HepG2 (cell line): Measurements from ENCODE around the gene MAEA. TPM values are rescaled to one million over a fixed set of nuclear protein-coding genes. Genes with fewer than 3 reads are reported as not detected.
A peak's percentile ranks its signal among the peaks of the same experiment; 100 is the strongest.

Experiments used
- ARNT2 ChIP-seq: sonication (generic); formaldehyde crosslinking; IDR thresholded peaks from 2 replicates; pipeline ENCODE4 v1.8.0; 2022; ENCODE audit warnings: mild to moderate bottlenecking, low read depth, missing genetic modification reagents, moderate library complexity
- BRCA1 ChIP-seq: sonication (generic); formaldehyde crosslinking; IDR thresholded peaks from 2 replicates; pipeline ENCODE4 v1.4.0; 2020; ENCODE audit warnings: missing genetic modification reagents
- ELF1 ChIP-seq: sonication (generic); formaldehyde crosslinking; IDR thresholded peaks from 2 replicates; pipeline ENCODE4 v1.4.0; 2020; ENCODE audit warnings: missing genetic modification reagents
- HDAC1 ChIP-seq: sonication (generic); formaldehyde crosslinking; IDR thresholded peaks from 2 replicates; pipeline ENCODE4 v1.5.1; 2020; ENCODE audit warnings: mild to moderate bottlenecking, missing genetic modification reagents
- LCORL ChIP-seq, 2 experiments: fragments of 450-650 bp in 1 of 2; sonication (generic) in 1 of 2; formaldehyde crosslinking in 1 of 2; IDR thresholded peaks; 2 replicates each; pipeline versions ENCODE4 v1.5.0 to v1.6.1; 2017 to 2020; ENCODE audit warnings: antibody characterized with exemption in 1 of 2, missing genetic modification reagents in 1 of 2
- MXD4 ChIP-seq: IDR thresholded peaks from 2 replicates; pipeline ENCODE4 v1.6.1; 2016; ENCODE audit warnings: mild to moderate bottlenecking, missing biosample characterization, missing genetic modification reagents
- POGK ChIP-seq: sonication (generic); formaldehyde crosslinking; conservative IDR thresholded peaks from 2 replicates; pipeline ENCODE4 v1.8.0; 2022; ENCODE audit warnings: mild to moderate bottlenecking, moderate library complexity, missing genetic modification reagents
- RFXAP ChIP-seq: sonication (generic); formaldehyde crosslinking; IDR thresholded peaks from 2 replicates; pipeline ENCODE4 v1.4.0; 2020; ENCODE audit warnings: missing genetic modification reagents, borderline replicate concordance
- SNAPC4 ChIP-seq: sonication (generic); formaldehyde crosslinking; IDR thresholded peaks from 2 replicates; pipeline ENCODE4 v1.4.0; 2020; ENCODE audit warnings: mild to moderate bottlenecking, missing genetic modification reagents
- SOX5 ChIP-seq: IDR thresholded peaks from 2 replicates; pipeline ENCODE4 v1.6.1; 2016; ENCODE audit warnings: borderline replicate concordance
- TFDP2 ChIP-seq: sonication (generic); formaldehyde crosslinking; IDR thresholded peaks from 2 replicates; pipeline ENCODE4 v1.4.0; 2020; ENCODE audit warnings: missing genetic modification reagents
- YEATS4 ChIP-seq: sonication (generic); formaldehyde crosslinking; IDR thresholded peaks from 2 replicates; pipeline ENCODE4 v1.4.0; 2020; ENCODE audit warnings: missing genetic modification reagents, borderline replicate concordance
- ZBTB26 ChIP-seq: IDR thresholded peaks from 2 replicates; pipeline ENCODE4 v1.6.1; 2016; ENCODE audit warnings: missing compliant biosample characterization, missing genetic modification reagents, borderline replicate concordance
- ZMYM3 ChIP-seq: sonication (generic); formaldehyde crosslinking; IDR thresholded peaks from 2 replicates; pipeline ENCODE4 v1.5.1; 2020; ENCODE audit warnings: mild to moderate bottlenecking, missing genetic modification reagents
- ZNF512 ChIP-seq: sonication (generic); formaldehyde crosslinking; IDR thresholded peaks from 2 replicates; pipeline ENCODE4 v1.4.0; 2020; ENCODE audit warnings: mild to moderate bottlenecking, missing genetic modification reagents
- ZNF709 ChIP-seq: sonication (generic); formaldehyde crosslinking; IDR thresholded peaks from 2 replicates; pipeline ENCODE4 v1.5.0; 2020; ENCODE audit warnings: mild to moderate bottlenecking, missing genetic modification reagents
- ZNF747 ChIP-seq: sonication (generic); formaldehyde crosslinking; IDR thresholded peaks from 2 replicates; pipeline ENCODE4 v1.8.1; 2023; ENCODE audit warnings: missing genetic modification reagents, mild to moderate bottlenecking, borderline replicate concordance
- ZNF788 ChIP-seq: sonication (generic); formaldehyde crosslinking; IDR thresholded peaks from 2 replicates; pipeline ENCODE4 v1.5.0; 2020; ENCODE audit warnings: mild to moderate bottlenecking, missing genetic modification reagents, borderline replicate concordance
- polyA plus RNA-seq, 8 experiments: library from polyadenylated mRNA; depleted of rRNA in 3 of 8; stranded (reverse) in 7 of 8; unstranded in 1 of 8; fragments of >200 nt; fragmentation: Illumina TruSeq in 4 of 8; extraction: Trizol in 4 of 8; gene quantifications; 2 replicates each; pipeline versions ENCODE4 v1.2.1 to v1.2.3, GENCODE V29; 2011 to 2016; ENCODE audit warnings: low read depth in 4 of 8, missing spikeins in 1 of 8, mixed read lengths in 1 of 8; ENCODE audit not compliant: insufficient read depth in 1 of 8
- total RNA-seq, 5 experiments: library from RNA; depleted of rRNA; stranded (reverse); fragments of >200 nt; fragmentation: Illumina TruSeq; extraction: Trizol; gene quantifications; 2 replicates each; pipeline ENCODE4 v1.2.3, GENCODE V29; 2016; ENCODE audit warnings: low read depth in 1 of 5

MAEA gene
- total and polyA plus RNA-seq, 2 of the 13 experiments (the other 11 are each of a cell fraction or from before 2014, with no cell fraction given), result 52.0 to 57.1 TPM

- peak; percentile 47; the same call in 1 of the 2 replicates for TF ChIP-seq ARNT2
- TF ChIP-seq ZBTB26 (CRISPR knock-in tag), result no peak
- peak; percentile 78 for TF ChIP-seq TFDP2 (CRISPR knock-in tag)
- TF ChIP-seq POGK (CRISPR knock-in tag), result 0 out of 2 replicates have a peak, but pooled peaks have one; percentile 39
- TF ChIP-seq SNAPC4 (CRISPR knock-in tag), result no peak
- no peak for TF ChIP-seq ZNF512 (CRISPR knock-in tag)
- peak; percentile 29; the same call in 1 of the 2 replicates for TF ChIP-seq SOX5 (CRISPR knock-in tag)
- no peak for TF ChIP-seq LCORL (IDR thresholded peaks at IDR 0.05)
- peak; percentile 15; the same call in 1 of the 2 replicates for TF ChIP-seq LCORL (CRISPR knock-in tag; IDR thresholded peaks at IDR 0.05)
- peak; percentile 81 for TF ChIP-seq HDAC1
- no peak; the same call in 1 of the 2 replicates for TF ChIP-seq BRCA1 (CRISPR knock-in tag)
- TF ChIP-seq ELF1 (CRISPR knock-in tag), result peak; percentile 82
- peak; percentile 70; the same call in 1 of the 2 replicates for TF ChIP-seq MXD4
- peak; percentile 67 for TF ChIP-seq YEATS4 (CRISPR knock-in tag)
- peak; percentile 55 for TF ChIP-seq RFXAP (CRISPR knock-in tag)
- TF ChIP-seq ZNF788 (CRISPR knock-in tag), result peak; percentile 41; the same call in 1 of the 2 replicates
- no peak for TF ChIP-seq ZNF709
- no peak; the same call in 1 of the 2 replicates for TF ChIP-seq ZNF747 (CRISPR knock-in tag)
- peak; percentile 63; the same call in 1 of the 2 replicates for TF ChIP-seq ZMYM3 (CRISPR knock-in tag)
Measured at GRCh38 chr4:1346781-1347409, 57.2 kb downstream of the MAEA start, which contains the start of gene UVSSA (continued).
